Hindlimb muscle (tissue), 1 donor: ENCODE results near the gene MVB12B. TPM values are rescaled to one million over a fixed set of nuclear protein-coding genes. Genes with fewer than 3 reads are reported as not detected.
"Not testable (repeated sequence)": the region's sequence is repeated elsewhere in the genome, so short reads cannot be mapped to it uniquely, and the experiment has no call there.

Source experiments
- DNase-seq: peaks from one replicate; pipeline ENCODE4 v3.0.0-alpha.2; 2013
- polyA plus RNA-seq: library from polyadenylated mRNA; unstranded; fragments of 120-200 nt; gene quantifications from one replicate; pipeline ENCODE4 v1.2.1, GENCODE V29; 2013; ENCODE audit not compliant: insufficient read length

MVB12B gene
- polyA plus RNA-seq, 1 donor, result 21.2 TPM

- DNase-seq, result no peak
Observed at GRCh38 chr9:126523611-126524111, 197.0 kb downstream of the MVB12B start.

DNA sequence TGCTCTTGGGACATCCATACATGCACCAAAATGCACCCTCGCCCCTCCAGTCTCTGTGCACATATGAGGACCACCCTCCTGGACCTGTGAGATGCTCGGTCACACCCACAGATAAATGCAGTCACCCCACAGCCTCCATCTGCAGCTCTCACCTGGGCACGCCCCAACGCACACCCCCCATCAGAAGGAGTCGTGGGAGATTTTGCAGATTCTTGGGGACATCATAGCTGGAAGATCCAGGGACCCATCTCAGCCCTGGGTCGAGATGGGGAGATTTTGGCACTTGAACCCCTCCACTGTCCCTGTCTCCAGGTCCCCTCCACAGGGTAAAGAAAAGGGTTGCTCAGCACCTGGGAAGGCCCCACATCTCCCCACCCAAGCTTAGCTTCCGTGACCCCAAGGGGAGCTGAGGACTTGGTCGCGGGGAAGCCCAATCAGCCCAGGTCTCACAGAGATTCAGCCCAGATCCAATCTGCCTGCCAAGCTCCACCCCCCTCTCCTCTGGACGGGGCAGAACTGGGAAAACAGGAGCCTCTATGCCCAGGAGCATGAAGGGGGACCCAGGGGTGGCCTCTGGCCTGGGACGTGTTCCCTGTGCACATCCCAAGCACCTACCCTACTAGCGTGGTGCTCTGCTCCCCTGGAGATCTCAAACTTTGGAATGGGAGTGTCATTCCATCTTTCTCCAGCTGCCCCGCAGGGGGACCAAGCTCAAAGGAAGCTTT, 197.9 kb downstream of the MVB12B start:
- no peak for DNase-seq

DNA sequence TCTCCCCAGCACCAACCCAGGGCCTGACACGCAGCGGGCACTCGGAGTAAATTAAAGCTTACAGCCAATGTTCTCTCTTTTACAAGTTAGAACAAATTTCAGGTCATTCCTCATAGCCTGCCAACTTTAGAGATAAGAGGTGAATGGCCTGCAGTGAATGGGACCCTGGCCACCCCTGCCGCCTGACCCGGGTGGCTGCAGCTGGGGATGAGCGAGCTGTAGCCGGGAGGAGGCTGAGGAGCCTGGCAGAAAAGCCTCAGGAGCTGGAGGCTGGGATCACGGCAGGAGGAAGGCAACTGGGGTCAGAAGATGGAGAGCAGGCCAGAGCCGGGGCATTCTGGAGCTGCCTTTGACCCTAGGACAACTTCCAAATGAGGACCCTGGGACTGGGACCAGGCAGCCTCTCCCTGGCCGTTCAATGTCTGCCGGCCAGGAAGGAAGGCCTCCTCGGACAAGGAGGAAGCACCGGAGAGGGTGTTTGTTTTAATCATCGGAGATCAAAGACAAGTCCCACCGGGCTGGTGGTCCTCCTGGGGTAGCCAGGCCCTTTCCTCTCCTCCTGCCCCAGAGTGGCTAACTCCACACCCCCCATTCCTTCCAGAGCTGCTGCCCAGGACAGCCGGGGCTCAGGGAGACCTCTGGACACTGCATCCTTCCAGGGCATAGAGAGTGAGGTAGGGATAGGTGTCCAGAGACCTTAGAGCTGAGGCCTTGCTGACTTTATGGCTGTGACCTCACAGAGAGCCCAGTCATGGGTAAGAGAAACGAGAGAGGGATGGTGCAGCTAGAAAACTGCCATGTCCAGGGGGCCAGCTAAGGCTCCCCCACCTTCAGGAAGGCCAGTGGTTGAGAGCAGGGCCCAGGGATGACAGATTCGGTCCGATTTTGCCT, 199.8 kb downstream of the MVB12B start:
- no peak for DNase-seq

DNA sequence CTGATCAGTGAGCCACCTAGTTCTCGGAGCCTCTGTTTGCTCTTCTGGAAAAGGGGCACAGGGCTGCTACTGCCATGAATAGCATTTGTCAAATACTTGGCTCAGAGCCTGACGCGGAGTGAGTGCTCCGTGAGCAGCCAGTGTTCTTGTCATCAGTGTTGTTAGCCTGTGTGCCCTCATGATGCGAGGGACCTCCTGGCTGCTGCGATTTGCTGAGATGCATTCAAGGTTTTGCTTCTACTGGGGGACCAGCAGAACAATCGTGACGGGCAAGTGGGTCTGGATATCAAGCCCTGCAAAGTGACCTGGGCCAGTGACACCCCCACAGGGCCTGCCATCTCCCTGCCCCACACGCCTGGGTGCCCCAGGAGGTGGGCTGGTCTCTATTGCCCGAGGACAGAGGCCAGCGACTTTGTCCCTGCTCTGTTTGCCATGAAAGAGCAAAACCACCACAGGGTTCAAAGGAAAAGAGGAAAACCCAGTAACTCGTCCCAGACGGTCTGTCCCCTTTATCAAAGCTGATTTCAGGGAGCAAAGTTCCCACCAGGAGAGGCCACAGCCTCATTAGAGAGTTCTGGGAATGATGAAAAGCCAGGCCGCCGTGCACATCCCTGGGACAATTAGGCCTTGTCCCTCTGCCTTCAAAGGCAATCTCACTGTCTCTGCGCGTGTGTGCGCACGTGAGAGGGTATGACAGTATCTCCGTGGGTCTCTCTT, 200.6 kb downstream of the MVB12B start:
- no peak for DNase-seq

- no peak for DNase-seq
Observed at GRCh38 chr9:126528111-126528510, 201.5 kb downstream of the MVB12B start.

DNA sequence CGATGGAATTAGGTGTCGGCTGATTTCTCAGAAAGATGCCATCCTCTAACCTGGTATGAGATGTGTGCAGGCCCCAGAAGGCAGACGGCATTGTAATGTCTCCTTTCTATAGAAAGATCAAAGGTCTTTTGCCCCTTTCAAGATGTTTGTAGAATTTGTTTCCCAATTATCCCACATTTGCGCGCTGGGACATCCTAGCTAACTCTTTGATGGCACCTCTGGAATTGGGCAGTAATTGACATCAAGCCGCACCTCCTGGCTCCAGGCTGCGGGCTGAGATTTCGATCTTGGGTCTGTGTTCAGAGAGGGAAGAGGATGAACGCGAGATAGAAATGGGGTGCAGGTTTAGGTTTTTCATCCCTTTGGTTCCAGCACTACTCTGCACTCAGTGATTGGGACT, 202.3 kb downstream of the MVB12B start:
- no peak for DNase-seq

DNA sequence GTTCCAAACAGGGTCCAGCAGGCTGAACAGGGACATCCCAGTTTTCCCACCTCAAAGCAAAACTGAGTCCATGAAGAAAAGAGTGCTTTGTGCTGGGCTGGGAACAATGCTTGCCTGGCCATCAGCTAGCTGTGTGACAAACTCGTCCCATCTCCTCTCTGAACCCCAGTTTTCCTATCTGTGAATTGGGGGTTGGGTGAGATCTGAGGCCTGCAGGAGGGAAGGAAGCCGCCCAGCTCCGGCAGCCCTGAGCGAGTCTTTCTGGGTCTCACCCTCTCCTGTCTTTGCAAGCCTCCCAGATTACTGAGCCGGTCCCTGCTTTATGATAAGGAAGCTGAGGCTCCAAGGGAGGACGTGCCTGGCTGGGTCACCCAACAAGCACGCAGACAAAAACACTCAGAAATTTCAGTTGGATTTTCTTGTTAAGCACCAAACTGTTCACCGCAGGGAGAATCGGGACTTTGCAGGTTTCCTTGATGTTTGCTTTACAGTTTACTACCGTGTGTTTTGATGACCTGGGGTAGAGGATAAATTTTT, 204.5 kb downstream of the MVB12B start:
- DNase-seq, result no peak

DNA sequence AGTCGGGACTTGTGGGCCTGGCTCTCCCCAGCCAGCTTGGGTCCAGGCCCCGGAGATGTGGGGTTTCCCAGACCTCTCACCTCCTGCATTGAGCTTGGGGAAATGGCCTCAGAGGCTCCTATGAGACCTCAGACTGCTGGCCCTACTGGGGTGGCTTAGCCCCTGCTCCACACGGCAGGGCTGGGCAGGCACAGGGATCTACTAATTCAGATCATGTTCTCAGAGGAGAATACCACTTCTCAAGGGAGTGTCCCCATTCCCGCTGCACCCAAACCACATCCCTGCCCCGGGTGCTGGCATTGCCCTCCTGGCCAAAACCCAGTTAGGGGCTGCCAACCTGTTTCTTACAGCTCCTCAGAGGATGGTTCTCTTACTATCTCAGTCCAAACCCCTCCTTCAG, 205.0 kb downstream of the MVB12B start:
- DNase-seq, result no peak

DNA sequence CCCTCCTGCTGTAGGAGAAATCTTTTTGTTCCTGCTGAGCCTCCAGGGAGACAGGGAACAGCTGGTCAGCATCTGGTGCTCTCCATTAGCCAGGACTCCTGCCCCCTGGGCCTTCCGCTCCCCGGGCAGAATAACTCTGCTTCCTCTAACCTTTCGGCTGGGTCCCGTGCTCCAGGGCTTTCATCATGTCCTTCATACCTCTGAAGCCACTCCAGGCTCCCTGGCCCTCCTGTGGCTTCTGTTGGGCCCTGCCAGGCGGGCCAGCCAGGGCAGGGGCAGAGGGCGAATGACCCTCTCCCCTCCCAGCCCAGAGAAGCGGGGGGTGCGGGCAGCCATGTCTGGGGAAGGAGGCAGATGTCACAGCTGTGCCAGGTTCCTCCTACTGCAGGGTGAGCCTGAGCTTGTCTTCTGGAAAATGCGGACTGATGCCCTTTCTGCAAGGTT, 205.4 kb downstream of the MVB12B start:
- DNase-seq, result no peak

- DNase-seq, result no peak
Observed at GRCh38 chr9:126532489-126532888, 205.9 kb downstream of the MVB12B start.

DNA sequence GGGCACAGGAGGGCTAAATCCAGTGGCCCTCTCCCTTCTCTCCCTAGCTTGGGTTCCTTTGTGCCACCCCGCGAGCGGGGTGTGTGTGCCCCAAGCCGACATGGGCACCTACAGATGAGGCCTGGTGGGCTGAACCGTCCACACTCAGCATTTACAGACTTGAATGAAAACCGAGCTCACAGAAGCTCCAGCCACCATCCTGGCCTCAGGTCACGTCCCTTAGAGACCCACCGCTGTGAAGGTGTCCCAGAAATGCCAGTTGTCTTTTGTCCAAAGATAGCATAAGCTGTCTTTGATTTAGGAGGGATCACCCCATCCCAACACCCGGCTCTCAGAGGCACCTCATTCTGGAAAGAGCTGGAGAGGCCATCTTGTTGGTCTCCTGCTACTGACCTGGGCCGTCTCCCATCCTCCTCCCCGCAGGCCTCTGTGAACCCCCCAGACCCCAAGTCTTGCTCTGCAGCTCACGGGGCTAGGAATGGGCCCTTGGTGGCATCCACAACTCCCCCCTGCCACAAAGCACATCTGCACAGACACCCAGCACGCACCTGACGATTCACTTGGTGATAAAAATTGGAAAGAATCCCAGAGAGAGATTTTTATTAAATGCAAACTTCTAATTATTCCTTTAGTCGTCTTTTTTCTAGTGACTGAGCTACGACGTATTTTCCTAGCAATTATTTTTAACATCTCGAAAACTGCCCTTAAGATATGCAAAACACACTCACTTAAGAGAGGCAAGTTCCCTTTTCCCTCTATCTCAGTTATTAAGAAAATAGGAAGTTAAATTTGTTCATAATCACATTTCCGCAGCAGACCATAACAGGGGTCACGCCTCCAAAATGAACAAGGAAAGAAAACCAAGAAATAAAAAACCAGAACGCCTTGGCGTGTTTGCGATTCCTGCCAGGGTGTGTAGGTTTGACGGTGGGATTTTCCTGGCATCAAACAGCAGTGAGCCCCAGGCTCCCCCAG, 206.6 kb downstream of the MVB12B start:
- no peak for DNase-seq

- no peak for DNase-seq
Observed at GRCh38 chr9:126533926-126534310, 207.3 kb downstream of the MVB12B start.

DNA sequence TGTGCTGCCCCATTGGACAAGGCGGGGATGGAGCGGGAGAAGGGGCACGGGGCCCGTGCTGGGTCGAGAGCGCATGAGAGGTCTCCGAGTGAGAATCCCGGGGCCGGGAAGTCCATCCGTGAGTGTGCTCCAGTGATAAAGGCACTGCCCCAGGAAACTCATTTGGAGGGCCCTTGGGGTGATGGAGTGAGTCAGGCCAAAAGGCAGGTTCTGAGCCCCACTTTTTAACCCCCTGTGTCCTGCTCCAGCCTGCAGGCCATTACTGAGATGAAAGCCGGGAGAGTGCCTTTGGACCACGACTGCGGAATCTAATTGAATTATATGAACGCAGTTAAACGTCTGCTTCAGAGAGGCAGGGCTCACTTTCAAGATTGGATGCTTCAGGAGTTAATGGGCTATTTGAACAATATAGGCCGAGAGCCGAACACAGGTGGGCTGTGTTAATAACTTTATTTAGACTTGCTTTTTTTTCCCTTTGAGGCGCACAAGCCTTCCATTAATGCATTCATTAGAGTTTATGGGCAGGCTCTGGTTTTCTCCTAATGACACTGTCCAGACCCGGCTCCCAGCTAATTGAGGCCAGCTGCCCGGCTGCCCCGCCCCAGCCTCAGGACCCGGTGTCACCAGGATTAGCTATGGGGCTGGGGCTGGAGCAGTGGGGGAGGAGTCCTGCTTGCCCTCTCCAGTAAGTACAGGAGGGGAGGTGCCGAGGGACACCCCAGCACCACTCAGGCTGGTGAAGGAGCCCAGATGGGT, 208.0 kb downstream of the MVB12B start:
- DNase-seq, result no peak

- no peak for DNase-seq
Observed at GRCh38 chr9:126536131-126536530, 209.5 kb downstream of the MVB12B start.

- DNase-seq, result no peak
Observed at GRCh38 chr9:126536841-126537465, 210.3 kb downstream of the MVB12B start.

DNA sequence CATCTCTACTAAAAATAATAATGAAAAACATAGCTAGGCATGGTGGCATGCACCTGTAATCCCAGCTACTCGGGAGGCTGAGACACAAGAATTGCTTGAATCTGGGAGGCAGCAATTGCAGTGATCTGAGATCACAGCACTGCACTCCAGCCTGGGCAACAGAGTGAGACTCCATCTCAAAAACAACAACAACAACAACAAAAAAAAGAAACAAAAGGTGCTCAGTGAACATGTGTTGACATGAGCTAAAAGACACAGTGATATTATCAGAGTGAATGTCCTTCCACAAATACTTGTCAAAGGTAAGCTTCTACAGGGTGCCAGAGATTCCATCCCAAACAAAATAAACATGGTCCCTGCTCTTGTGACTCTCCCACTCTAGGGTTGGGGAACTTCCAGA, 211.9 kb downstream of the MVB12B start:
- no peak for DNase-seq

DNA sequence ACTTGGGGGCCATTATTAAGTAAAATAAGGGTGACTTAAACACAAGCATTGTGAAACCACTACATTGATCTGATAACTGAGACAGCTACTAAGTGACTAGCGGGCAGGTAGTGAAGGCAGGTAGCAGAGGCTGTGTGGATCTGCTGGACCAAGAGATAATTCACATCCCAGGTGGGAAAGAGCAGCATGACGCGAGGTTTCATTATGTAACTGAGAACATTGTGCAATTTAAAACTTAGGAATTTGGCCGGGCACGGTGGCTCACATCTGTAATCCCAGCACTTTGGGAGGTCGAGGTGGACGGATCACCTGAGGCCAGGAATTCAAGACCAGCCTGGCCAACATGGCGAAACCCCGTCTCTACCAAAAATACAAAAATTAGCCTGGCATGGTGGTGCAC, 213.8 kb downstream of the MVB12B start:
- DNase-seq, result not testable (repeated sequence)

DNA sequence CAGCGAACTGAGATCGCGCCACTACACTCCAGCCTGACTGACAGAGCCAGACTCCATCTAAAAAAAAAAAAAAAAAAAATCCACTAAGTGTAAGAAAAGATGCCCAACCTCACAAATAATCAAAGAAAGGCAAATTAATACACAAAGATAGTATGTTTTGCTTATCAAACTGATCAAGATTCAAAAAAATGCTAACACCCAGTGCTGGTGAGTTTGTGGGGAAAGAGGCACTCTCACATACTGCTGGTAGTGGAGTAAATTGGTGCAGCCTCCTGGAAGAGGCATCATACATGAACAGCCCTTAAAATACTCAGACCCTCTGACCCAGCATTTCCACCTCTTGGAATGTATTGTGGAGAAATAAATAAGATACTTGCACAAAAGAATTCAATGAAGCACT, 216.9 kb downstream of the MVB12B start:
- DNase-seq, result no peak

- no peak for DNase-seq
Observed at GRCh38 chr9:126545106-126545505, 218.5 kb downstream of the MVB12B start.

- no peak for DNase-seq
Observed at GRCh38 chr9:126546036-126546435, 219.4 kb downstream of the MVB12B start.
